Pancreas (tissue), 10 donors: ENCODE measurements around the gene ALDH1A1. TPM values are rescaled to one million over a fixed set of nuclear protein-coding genes. Genes with fewer than 3 reads are reported as not detected.

Experiments
- ATAC-seq, 4 donors: fragments of 200-7000 bp; cut with Tn5 transposase; one replicate each; pipeline versions ENCODE4 v1.8.0 to v1.9.1; 2020; ENCODE audit warnings: mild to moderate bottlenecking in 4 of 4, moderate library complexity in 4 of 4
- DNase-seq, 6 donors: peaks; one replicate each; pipeline ENCODE4 v3.0.0-alpha.2; 2020
- FAIRE-seq: peaks from 2 replicates; lab custom pipeline; 2012; peaks lifted over from hg19 to GRCh38; lab: Jason Lieb, UNC
- H3K27ac ChIP-seq, 4 donors: fragments of 200-600 bp; sonication (generic); 1 replicate in 3 of 4; 2 replicates in 1 of 4; pipeline versions ENCODE4 v1.5.0 to v1.8.0; 2020
- H3K27me3 ChIP-seq, 4 donors: fragments of 200-600 bp; one replicate each; pipeline ENCODE4 v1.8.0; 2021
- H3K36me3 ChIP-seq, 3 donors: fragments of 200-600 bp; sonication (generic) in 1 of 3; one replicate each; pipeline versions ENCODE4 v1.5.0 to v1.8.0; 2020 to 2021
- H3K4me1 ChIP-seq, 3 donors: fragments of 200-600 bp; one replicate each; pipeline ENCODE4 v1.8.0; 2021
- H3K4me3 ChIP-seq, 4 donors: fragments of 200-600 bp; sonication (generic) in 2 of 4; one replicate each; pipeline versions ENCODE4 v1.5.0 to v1.8.0; 2020 to 2021
- H3K9me3 ChIP-seq, 4 donors: fragments of 200-600 bp; one replicate each; pipeline ENCODE4 v1.8.0; 2021
- WGBS, 2 donors: extraction: QIAGEN DNeasy Blood & Tissue Kit; methylation state at CpG; one replicate each; pipeline ENCODE4 v1.1.7; 2013; 5-methylcytosine and 5-hydroxymethylcytosine counted together
- intact Hi-C, 3 donors: fragments of 100-400 bp; cut with DNase I; formaldehyde crosslinking; loops; one replicate each; pipeline versions ENCODE4 v1.11.1 to v1.14.2; 2022
- polyA plus RNA-seq, 2 donors: library from polyadenylated mRNA; stranded (reverse); fragments of 200-250 nt; gene quantifications; one replicate each; pipeline ENCODE4 v1.2.3, GENCODE V29; 2013
- total RNA-seq, 6 donors: library from RNA; stranded (reverse); fragmentation: NEBNext Ultra II Directional in 4 of 6; extraction: Animal tissue kit (Norgen Biotek cat#: 25700) in 4 of 6; gene quantifications; one replicate each; pipeline versions ENCODE4 v1.2.1 to v1.2.4, GENCODE V29; 2021 to 2023
- TF ChIP-seq, protein P1 (sequence below), 4 donors: fragments of 200-600 bp; sonication (generic) in 3 of 4; IDR thresholded peaks; one replicate each; pipeline versions ENCODE4 v1.5.0 to v1.8.0; 2021; ENCODE audit warnings: antibody characterized with exemption in 4 of 4
- donor health status: healthy with polysubstance abuse.
- donor health status: DM: no; HTN: no; CAD: no; lungs with moderate emphysema.
- donor health status: DM: no; HTN: no; CAD: no.
- donor health status: control.
- donor health status: control.
- donor health status: Bipolar disorder and iron deficiency.
- donor health status: DM: yes; HTN: yes; CAD: no.
- donor health status: DM: no; HTN: no; CAD: no.
- donor health status: DM: no; HTN: no; CAD: no.
- donor health status: DM: yes; HTN: yes; CAD: no.

ALDH1A1 gene
- total and polyA plus RNA-seq, 8 donors: 141 to 275 (median 176) TPM

DNA sequence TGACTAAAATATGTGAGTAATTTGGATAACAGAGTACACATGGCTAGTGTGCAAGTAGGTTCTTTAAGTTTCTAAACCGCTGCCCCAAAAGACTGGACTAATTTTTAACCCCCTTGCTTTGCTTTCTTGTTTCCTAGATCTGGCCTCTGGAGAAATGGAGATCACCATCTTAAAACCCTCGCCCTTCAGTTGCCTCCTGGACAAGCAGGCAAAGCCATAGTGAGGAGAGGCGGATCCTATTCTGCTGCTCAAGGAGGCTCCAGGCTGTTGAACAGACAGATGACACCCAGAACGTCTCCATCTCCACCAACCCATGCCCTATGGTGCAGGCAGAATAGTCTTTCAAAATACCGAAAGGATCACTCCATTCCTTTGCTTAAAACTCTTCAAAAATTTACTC is 28.6 kb upstream of the ALDH1A1 start:
- Histone ChIP-seq H3K4me1 (peaks cover 28 to 46% (median 45%) of the 10 kb centered on the region in 3 donors), H3K9me3 (no peaks in the 10 kb centered on the region), H3K36me3 (no peaks in the 10 kb centered on the region), H3K4me3 (no peak overlapping the region), H3K27ac (peak overlapping the region in 2 of 4 donors; percentile 65 to 72), H3K27me3 (no peaks in the 10 kb centered on the region)
- no peak for DNase-seq
- intact Hi-C loops: no loop called here
- ATAC-seq: no peak
- TF ChIP-seq, protein P1, sequence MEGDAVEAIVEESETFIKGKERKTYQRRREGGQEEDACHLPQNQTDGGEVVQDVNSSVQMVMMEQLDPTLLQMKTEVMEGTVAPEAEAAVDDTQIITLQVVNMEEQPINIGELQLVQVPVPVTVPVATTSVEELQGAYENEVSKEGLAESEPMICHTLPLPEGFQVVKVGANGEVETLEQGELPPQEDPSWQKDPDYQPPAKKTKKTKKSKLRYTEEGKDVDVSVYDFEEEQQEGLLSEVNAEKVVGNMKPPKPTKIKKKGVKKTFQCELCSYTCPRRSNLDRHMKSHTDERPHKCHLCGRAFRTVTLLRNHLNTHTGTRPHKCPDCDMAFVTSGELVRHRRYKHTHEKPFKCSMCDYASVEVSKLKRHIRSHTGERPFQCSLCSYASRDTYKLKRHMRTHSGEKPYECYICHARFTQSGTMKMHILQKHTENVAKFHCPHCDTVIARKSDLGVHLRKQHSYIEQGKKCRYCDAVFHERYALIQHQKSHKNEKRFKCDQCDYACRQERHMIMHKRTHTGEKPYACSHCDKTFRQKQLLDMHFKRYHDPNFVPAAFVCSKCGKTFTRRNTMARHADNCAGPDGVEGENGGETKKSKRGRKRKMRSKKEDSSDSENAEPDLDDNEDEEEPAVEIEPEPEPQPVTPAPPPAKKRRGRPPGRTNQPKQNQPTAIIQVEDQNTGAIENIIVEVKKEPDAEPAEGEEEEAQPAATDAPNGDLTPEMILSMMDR (IDR thresholded peaks at IDR 0.05): no peak
- no peak for FAIRE-seq
- 97 to 98% methylated on average over 5 of the region's 5 CpGs for WGBS, 2 donors

DNA sequence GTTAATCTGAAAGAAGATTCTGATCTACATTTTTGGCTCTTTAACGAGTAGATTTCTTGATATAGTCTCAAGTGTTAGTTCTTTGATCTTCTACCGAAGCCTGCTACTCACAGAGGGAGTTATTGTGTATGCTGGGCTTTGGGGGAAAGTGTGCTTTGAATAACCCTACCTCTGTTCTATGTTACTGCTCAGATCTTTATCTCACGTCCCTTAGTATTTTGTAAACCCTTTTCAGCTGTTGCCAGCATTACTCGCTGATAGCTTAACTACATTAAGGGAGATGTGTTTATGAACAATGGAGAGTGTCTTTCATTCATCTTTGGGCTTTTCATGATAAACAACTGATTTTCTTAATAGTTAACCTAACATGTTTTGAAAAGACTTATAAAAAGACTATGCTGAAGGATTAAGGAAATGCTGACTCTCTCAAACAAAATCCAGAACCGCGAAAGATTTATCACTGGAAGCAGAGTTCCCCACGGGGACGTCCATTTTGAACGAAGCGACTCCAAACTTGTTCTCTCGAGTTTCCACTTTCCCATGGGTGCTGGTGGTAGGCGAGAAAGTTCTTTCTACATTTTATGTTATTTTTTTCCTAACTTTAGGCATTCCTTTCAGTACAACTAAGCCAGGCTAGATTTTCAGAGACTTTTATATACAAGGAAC is 27.9 kb upstream of the ALDH1A1 start:
- Histone ChIP-seq H3K9me3 (no peaks in the 10 kb centered on the region), H3K27me3 (no peaks in the 10 kb centered on the region), H3K4me1 (peaks cover 28 to 46% (median 45%) of the 10 kb centered on the region in 3 donors), H3K4me3 (no peak overlapping the region), H3K36me3 (no peaks in the 10 kb centered on the region), H3K27ac (peak overlapping the region in 2 of 4 donors; percentile 65 to 72)
- TF ChIP-seq, protein P1 (IDR thresholded peaks at IDR 0.05): no peak
- ATAC-seq (no peak), DNase-seq (no peak), FAIRE-seq (no peak)
- intact Hi-C loops: no loop called here
- WGBS, 2 donors: 83 to 84% methylated on average over 12 of the region's 12 CpGs

DNA sequence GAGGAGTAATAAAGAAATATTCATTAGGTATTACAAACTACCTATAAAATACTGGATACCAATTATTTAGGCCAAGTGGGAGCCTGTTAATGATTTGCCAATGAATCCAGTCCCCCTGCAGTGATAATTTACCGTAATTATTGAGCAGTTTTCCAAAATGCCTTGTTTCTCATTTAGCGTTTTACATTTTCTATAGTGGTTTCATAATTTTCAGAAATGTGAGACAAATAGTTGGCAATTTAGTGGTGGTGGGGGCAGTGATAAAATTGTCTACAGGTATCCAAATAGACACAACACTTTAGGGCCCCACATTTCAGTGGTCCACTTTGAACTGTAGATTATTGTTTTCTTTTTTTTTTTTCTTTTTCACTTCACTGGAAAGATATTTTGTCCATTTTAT is 27.3 kb upstream of the ALDH1A1 start:
- Histone ChIP-seq H3K36me3 (no peaks in the 10 kb centered on the region), H3K4me3 (no peak overlapping the region), H3K27ac (no peak overlapping the region), H3K4me1 (peaks cover 28 to 46% (median 45%) of the 10 kb centered on the region in 3 donors), H3K9me3 (no peaks in the 10 kb centered on the region), H3K27me3 (no peaks in the 10 kb centered on the region)
- no peak for DNase-seq
- TF ChIP-seq, protein P1 (IDR thresholded peaks at IDR 0.05): no peak
- ATAC-seq: no peak
- WGBS, 2 donors: 85 to 88% methylated on average over 2 of the region's 2 CpGs
- FAIRE-seq: no peak
- intact Hi-C loops: no loop called here

DNA sequence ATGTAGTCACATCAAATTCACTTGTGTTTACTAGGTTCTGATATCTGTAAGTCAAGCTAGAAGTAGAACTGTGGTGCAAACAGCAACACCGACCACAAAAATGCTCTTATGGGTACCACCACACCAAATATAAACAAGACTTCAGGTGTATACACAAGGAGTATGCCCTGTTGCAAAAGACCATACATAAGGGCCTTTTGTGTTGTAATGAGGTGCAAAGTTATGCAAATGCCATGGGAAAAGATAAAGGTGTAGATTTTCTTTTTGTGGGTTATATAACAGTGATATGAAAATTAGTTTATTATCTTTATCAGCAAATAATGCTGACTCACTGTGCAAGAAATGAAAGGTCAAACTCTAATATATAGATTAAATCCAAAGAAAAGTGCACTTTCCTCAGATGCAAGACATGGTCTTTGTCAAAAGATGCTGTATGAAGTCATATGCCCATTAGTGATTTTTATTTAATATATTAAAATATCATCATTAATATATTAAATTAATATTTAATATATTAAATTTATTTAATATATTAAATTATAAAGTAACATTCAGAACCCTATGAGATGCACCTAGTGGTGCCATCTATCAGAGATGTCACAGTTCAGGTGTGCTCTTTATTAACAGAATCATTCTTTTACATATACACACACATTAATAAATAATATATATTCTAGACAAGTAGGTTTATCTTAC is 26.7 kb upstream of the ALDH1A1 start:
- Histone ChIP-seq H3K36me3 (no peaks in the 10 kb centered on the region), H3K4me1 (peaks cover 28 to 44% (median 43%) of the 10 kb centered on the region in 3 donors), H3K9me3 (no peaks in the 10 kb centered on the region), H3K27me3 (no peaks in the 10 kb centered on the region), H3K27ac (no peak overlapping the region), H3K4me3 (no peak overlapping the region)
- DNase-seq (no peak), ATAC-seq (no peak), FAIRE-seq (no peak)
- WGBS, 2 donors: 68 to 78% methylated on average over 1 of the region's 1 CpG
- intact Hi-C loops: no loop called here
- TF ChIP-seq, protein P1 (IDR thresholded peaks at IDR 0.05): no peak

DNA sequence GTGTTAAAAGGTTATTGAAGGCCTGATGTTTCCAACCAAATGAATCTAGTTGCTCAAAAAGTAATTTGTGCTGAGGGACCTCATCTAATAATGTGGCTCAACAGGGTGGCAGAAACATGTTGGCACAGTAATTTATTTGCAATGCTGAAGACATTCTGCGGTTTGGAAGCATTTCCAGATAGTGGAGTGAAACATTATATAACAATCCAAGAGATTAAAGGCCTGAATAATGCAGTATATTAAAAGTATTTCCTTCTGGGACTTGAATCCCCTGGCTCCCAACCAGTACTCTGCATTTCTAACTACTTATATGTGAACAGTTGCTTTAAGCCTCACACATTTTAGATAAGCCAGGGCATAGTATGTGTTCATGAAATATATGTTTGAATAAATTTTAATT is 25.9 kb upstream of the ALDH1A1 start:
- DNase-seq: no peak
- H3K27me3 ChIP-seq: no peaks in the 10 kb centered on the region
- H3K27ac ChIP-seq: no peak overlapping the region
- H3K36me3 ChIP-seq: no peaks in the 10 kb centered on the region
- 8 to 16% methylated on average over 1 of the region's 1 CpG for WGBS, 2 donors
- FAIRE-seq: no peak
- peaks cover 24 to 35% (median 35%) of the 10 kb centered on the region in 3 donors for H3K4me1 ChIP-seq
- TF ChIP-seq, protein P1 (IDR thresholded peaks at IDR 0.05): no peak
- no peak overlapping the region for H3K4me3 ChIP-seq
- H3K9me3 ChIP-seq: no peaks in the 10 kb centered on the region
- intact Hi-C loops: no loop called here
- peak in 2 of 4 donors; percentile 8 to 24 for ATAC-seq
